Epithelial cell of esophagus (primary cell): ENCODE measurements around the gene COMT.

Experiments used
- DNase-seq: peaks from one replicate; pipeline ENCODE4 v3.0.0; 2010; ENCODE audit warnings: low read depth
- H3K4me3 ChIP-seq: 2 replicates; pipeline ENCODE4 v1.5.1; 2011; ENCODE audit warnings: mild to moderate bottlenecking, low read length, control low read depth
- TF ChIP-seq, protein P1 (sequence below): IDR thresholded peaks from 2 replicates; pipeline ENCODE4 v1.5.1; 2011; ENCODE audit warnings: low read depth, mild to moderate bottlenecking, low read length, control low read depth, inconsistent platforms; ENCODE audit not compliant: insufficient read depth; ENCODE audit errors: missing control alignments

The COMT gene

DNA sequence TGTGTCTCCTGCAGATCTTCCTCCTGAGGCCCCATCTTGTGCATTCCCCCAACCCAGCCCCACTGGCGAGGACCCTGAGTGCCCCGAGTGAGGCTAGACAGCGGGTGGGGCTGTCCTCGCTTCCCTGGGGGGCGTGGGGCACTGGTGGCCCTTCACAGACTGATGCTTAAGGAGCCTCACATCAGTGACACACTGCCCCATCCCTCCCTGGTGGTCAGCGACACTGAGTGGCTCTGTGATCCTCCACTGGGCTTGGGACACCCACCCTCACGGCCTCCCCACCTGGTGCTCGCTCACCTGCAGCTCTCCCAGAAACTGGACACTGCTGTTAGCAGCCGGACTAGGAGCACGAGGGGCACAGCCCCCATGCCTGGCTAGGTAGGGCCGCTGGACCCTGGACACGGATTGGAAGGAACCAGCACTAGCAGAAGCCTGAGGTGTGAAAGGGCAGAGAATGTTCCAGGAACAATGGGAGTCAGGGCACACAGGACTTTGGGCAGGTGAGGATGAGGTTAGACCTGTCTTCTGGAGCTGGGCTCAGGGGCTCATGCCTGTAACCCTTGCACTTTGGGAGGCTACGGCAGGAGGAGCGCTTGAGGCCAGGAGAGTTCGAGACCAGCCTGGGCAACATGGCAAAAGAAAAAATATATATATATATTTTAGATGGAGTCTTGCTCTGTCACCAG is 23.3 kb downstream of the COMT start:
- H3K4me3 ChIP-seq: no peak overlapping the region
- no peak for DNase-seq
- TF ChIP-seq, protein P1, sequence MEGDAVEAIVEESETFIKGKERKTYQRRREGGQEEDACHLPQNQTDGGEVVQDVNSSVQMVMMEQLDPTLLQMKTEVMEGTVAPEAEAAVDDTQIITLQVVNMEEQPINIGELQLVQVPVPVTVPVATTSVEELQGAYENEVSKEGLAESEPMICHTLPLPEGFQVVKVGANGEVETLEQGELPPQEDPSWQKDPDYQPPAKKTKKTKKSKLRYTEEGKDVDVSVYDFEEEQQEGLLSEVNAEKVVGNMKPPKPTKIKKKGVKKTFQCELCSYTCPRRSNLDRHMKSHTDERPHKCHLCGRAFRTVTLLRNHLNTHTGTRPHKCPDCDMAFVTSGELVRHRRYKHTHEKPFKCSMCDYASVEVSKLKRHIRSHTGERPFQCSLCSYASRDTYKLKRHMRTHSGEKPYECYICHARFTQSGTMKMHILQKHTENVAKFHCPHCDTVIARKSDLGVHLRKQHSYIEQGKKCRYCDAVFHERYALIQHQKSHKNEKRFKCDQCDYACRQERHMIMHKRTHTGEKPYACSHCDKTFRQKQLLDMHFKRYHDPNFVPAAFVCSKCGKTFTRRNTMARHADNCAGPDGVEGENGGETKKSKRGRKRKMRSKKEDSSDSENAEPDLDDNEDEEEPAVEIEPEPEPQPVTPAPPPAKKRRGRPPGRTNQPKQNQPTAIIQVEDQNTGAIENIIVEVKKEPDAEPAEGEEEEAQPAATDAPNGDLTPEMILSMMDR: no peak

DNA sequence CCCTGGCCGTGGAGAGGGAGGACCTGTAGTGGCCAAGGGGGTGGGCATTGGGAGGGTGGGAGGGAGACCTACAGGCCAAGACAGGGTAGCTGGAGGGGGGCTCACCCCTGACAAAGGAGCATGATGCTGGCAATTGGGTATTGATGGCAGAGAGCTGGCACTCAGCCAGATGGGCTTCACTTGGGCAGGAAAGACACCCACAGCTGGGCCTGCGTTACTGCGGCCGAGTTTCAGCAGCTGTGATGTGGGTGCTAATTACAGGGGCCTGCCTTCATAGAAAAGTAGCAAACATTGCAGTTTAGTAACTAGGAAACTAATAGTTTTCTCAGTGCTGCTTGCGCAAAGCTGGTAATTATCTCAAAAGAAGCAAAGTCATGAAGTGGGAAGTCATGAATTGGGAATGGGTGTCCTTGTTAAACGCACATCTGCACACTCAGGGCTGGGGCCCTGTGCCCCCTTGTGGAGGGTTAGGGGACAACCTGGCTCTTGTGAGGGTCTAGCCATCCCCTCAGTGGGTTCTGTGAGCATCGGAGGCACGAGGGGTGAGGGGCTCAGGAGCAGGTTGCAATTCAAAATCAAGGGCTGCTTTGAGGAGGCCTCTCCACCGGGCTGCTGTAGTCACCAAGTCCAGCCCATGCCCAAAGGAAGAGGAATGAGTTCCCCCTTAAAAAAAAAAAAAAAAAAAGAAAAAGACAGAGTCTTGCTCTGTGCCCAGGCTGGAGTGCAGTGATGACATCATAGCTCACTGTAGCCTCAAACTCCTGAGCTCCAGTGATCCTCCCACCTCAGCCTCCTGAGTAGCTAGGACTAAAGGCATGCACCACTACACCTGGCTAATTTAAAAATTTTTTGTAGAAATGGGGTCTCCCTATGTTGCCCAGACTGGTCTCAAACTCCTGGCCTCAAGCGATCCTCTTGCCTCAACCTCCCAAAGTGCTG is 24.5 kb downstream of the COMT start:
- no peak overlapping the region for H3K4me3 ChIP-seq
- no peak for DNase-seq
- TF ChIP-seq, protein P1: peak; percentile 37

GRCh38 chr22:19966908-19967750 is 25.6 kb downstream of the COMT start:
- H3K4me3 ChIP-seq: no peak overlapping the region
- no peak for DNase-seq
- TF ChIP-seq, protein P1: no peak

GRCh38 chr22:19967850-19968449 is 26.4 kb downstream of the COMT start:
- TF ChIP-seq, protein P1: no peak
- no peak for DNase-seq
- H3K4me3 ChIP-seq: no peak overlapping the region

- DNase-seq: no peak
- TF ChIP-seq, protein P1: no peak
- no peak overlapping the region for H3K4me3 ChIP-seq
These were observed 26.9 kb downstream of the COMT start for GRCh38 chr22:19968450-19968891.
